Adrenal gland (tissue), 12 donors: ENCODE results near the gene APLP2. TPM values are rescaled to one million over a fixed set of nuclear protein-coding genes. Genes with fewer than 3 reads are reported as not detected.
"Not testable (repeated sequence)": the region's sequence is repeated elsewhere in the genome, so short reads cannot be mapped to it uniquely, and the experiment has no call there.

Experiments used
- DNase-seq, 7 donors: peaks; one replicate each; pipeline ENCODE4 v3.0.0-alpha.2; 2019 to 2020
- H3K27ac ChIP-seq, 5 donors: fragments of 200-600 bp; sonication (generic) in 4 of 5; 1 replicate in 3 of 5; 2 replicates in 2 of 5; pipeline versions ENCODE4 v1.5.1 to v1.8.0; 2016 to 2020; ENCODE audit warnings: mild to moderate bottlenecking in 1 of 5
- H3K27me3 ChIP-seq: fragments of 200-600 bp; 2 replicates; pipeline ENCODE4 v1.8.0; 2021
- H3K36me3 ChIP-seq, 2 donors: fragments of 200-600 bp; replicated peaks in 1 of 2; 1 replicate in 1 of 2; 2 replicates in 1 of 2; pipeline versions ENCODE4 v1.5.1 to v1.8.0; 2018 to 2022
- H3K4me1 ChIP-seq, 2 donors: fragments of 200-600 bp; replicated peaks in 1 of 2; 1 replicate in 1 of 2; 2 replicates in 1 of 2; pipeline versions ENCODE4 v1.5.1 to v1.8.0; 2018 to 2021
- H3K4me3 ChIP-seq, 4 donors: fragments of 200-600 bp; sonication (generic) in 3 of 4; one replicate each; pipeline ENCODE4 v1.5.1; 2016 to 2018
- H3K9me3 ChIP-seq, 3 donors: fragments of 200-600 bp; sonication (generic) in 1 of 3; replicated peaks in 1 of 3; 1 replicate in 2 of 3; 2 replicates in 1 of 3; pipeline versions ENCODE4 v1.5.1 to v1.8.0; 2016 to 2021
- POLR2A ChIP-seq, 2 donors: fragments of 450-650 bp; IDR thresholded peaks; one replicate each; pipeline ENCODE4 v1.6.1; 2017; ENCODE audit warnings: antibody characterized with exemption in 2 of 2, mild to moderate bottlenecking in 2 of 2, moderate library complexity in 1 of 2
- WGBS, 4 donors: extraction: QIAGEN DNeasy Blood & Tissue Kit in 2 of 4; methylation state at CpG; one replicate each; pipeline versions ENCODE4 v1.1.5 to v1.1.7; 2013 to 2017; 5-methylcytosine and 5-hydroxymethylcytosine counted together
- intact Hi-C, 2 donors: fragments of 100-400 bp; cut with DNase I; formaldehyde crosslinking; loops; one replicate each; pipeline versions ENCODE4 v1.14.1 to v1.15.0; 2022 to 2023
- polyA plus RNA-seq, 3 donors: library from polyadenylated mRNA; stranded (reverse); fragments of 200-250 nt in 2 of 3; fragments of 350-450 nt in 1 of 3; fragmentation: Illumina TruSeq in 1 of 3; extraction: RNeasy Lipid Tissue Mini Kit (QIAGEN cat#74804) in 1 of 3; gene quantifications; one replicate each; pipeline ENCODE4 v1.2.3, GENCODE V29; 2013 to 2014
- total RNA-seq, 9 donors: library from RNA; depleted of rRNA in 4 of 9; stranded (reverse); fragments of >200 nt in 4 of 9; fragments of 120-200 nt in 1 of 9; fragmentation: NEBNext Ultra II Directional in 1 of 9; extraction: Animal tissue kit (Norgen Biotek cat#: 25700) in 1 of 9; gene quantifications; one replicate each; pipeline versions ENCODE4 v1.1.0 to v1.2.4, GENCODE V29; 2013 to 2023
- TF ChIP-seq, protein P1 (sequence below), 6 experiments: fragments of 450-650 bp in 4 of 6; fragments of 200-600 bp in 2 of 6; sonication (generic) in 1 of 6; IDR thresholded peaks; 1 replicate in 5 of 6; 2 replicates in 1 of 6; pipeline versions ENCODE4 v1.5.1 to v1.8.0; 2016 to 2021; ENCODE audit warnings: antibody characterized with exemption in 6 of 6, mild to moderate bottlenecking in 2 of 6, moderate library complexity in 1 of 6
- donor health status: healthy with polysubstance abuse.
- donor health status: Bipolar disorder and iron deficiency.
- donor health status: DM: yes; HTN: yes; CAD: no.
- donor health status: DM: no; HTN: no; CAD: no.
- donor health status: DM: no; HTN: no; CAD: no.
- donor health status: DM: yes; HTN: yes; CAD: no.

APLP2 gene
- total and polyA plus RNA-seq, 12 donors, result 85.0 to 374 (median 273) TPM

DNA sequence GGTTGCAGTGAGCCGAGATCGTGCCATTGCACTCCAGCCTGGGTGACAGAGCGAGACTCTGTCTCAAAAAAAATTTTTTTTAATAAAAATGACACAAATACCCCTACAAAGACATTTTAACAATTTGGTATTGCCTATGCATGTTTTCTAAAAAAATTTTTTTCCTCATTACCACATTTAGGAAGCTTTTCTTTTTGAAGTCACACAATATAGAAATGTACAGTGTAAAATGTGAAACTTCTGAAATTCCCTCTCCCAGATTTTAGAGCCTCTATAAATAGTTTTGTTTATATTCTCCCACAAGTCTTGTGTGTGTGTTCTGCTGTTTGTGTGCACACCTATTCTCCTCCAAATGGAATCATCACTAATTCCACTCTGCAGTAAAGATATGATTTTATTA is 97.5 kb downstream of the APLP2 start:
- TF ChIP-seq, protein P1, sequence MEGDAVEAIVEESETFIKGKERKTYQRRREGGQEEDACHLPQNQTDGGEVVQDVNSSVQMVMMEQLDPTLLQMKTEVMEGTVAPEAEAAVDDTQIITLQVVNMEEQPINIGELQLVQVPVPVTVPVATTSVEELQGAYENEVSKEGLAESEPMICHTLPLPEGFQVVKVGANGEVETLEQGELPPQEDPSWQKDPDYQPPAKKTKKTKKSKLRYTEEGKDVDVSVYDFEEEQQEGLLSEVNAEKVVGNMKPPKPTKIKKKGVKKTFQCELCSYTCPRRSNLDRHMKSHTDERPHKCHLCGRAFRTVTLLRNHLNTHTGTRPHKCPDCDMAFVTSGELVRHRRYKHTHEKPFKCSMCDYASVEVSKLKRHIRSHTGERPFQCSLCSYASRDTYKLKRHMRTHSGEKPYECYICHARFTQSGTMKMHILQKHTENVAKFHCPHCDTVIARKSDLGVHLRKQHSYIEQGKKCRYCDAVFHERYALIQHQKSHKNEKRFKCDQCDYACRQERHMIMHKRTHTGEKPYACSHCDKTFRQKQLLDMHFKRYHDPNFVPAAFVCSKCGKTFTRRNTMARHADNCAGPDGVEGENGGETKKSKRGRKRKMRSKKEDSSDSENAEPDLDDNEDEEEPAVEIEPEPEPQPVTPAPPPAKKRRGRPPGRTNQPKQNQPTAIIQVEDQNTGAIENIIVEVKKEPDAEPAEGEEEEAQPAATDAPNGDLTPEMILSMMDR (IDR thresholded peaks at IDR 0.05), result no peak
- TF ChIP-seq POLR2A (IDR thresholded peaks at IDR 0.05), result no peak
- 69 to 98% (median 95%) methylated on average over 3 of the region's 3 CpGs for WGBS, 4 donors
- no peak for DNase-seq

GRCh38 chr11:130168105-130168504 is 98.4 kb downstream of the APLP2 start:
- 86 to 92% (median 87%) methylated on average over 7 of the region's 7 CpGs for WGBS, 4 donors
- Histone ChIP-seq H3K36me3 (no peaks in the 10 kb centered on the region), H3K27ac (no peak overlapping the region), H3K9me3 (no peaks in the 10 kb centered on the region), H3K4me3 (no peak overlapping the region), H3K4me1 (peaks cover 0 to 3% of the 10 kb centered on the region in 2 donors), H3K27me3 (no peaks in the 10 kb centered on the region)
- TF ChIP-seq POLR2A (IDR thresholded peaks at IDR 0.05), result no peak
- TF ChIP-seq, protein P1 (IDR thresholded peaks at IDR 0.05), result no peak
- no peak for DNase-seq
- intact Hi-C loops, result no loop called here

More for the DNA sequence above, 97.5 kb downstream of the APLP2 start:
- H3K9me3 ChIP-seq, result no peaks in the 10 kb centered on the region
- intact Hi-C loops, result no loop called here
- peak overlapping the region in 4 of 5 donors; percentile 30 to 83 (median 47) for H3K27ac ChIP-seq
- peaks cover 3% of the 10 kb centered on the region for H3K27me3 ChIP-seq
- no peak overlapping the region for H3K4me3 ChIP-seq
- no peaks in the 10 kb centered on the region for H3K36me3 ChIP-seq
- peaks cover 0 to 3% of the 10 kb centered on the region in 2 donors for H3K4me1 ChIP-seq

DNA sequence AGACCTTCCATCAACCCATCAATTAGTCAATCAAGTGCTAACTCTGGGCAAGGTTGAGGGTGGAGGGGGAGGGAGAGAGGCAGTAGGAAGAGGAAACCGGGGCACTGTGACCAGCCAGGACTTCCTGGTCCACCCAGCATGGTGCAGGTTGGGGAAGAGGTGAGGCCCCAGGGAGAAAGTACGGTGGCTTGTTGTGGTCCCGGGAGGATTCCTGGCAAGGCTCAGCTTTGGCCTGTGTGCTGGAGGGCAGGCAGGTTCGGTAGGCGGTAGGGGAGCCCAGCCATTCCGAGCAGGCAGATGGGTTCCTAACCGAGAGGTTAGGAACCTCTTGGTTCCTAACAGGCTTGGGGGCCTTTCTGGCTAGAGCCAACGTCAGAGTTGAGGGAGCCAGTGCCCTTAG is 100.7 kb downstream of the APLP2 start:
- WGBS, 4 donors, result 75 to 84% (median 78%) methylated on average over 7 to 8 of the region's 8 CpGs
- no peak for DNase-seq
- no peaks in the 10 kb centered on the region for H3K9me3 ChIP-seq
- no peak overlapping the region for H3K27ac ChIP-seq
- no peaks in the 10 kb centered on the region for H3K36me3 ChIP-seq
- intact Hi-C loops, result no loop called here
- H3K4me3 ChIP-seq, result no peak overlapping the region
- no peaks in the 10 kb centered on the region for H3K27me3 ChIP-seq
- peaks cover 0 to 3% of the 10 kb centered on the region in 2 donors for H3K4me1 ChIP-seq
- TF ChIP-seq, protein P1 (IDR thresholded peaks at IDR 0.05), result no peak
- TF ChIP-seq POLR2A (IDR thresholded peaks at IDR 0.05), result no peak

- intact Hi-C loops, result no loop called here
- Histone ChIP-seq H3K27ac (no peak overlapping the region), H3K4me1 (no peaks in the 10 kb centered on the region), H3K4me3 (no peak overlapping the region), H3K9me3 (no peaks in the 10 kb centered on the region), H3K36me3 (no peaks in the 10 kb centered on the region), H3K27me3 (no peaks in the 10 kb centered on the region)
- no peak for DNase-seq
- TF ChIP-seq, protein P1 (IDR thresholded peaks at IDR 0.05), result no peak
- TF ChIP-seq POLR2A (IDR thresholded peaks at IDR 0.05), result no peak
- 32 to 44% (median 39%) methylated on average over 5 of the region's 5 CpGs for WGBS, 4 donors
Observed at GRCh38 chr11:130171534-130171933, 101.8 kb downstream of the APLP2 start.

DNA sequence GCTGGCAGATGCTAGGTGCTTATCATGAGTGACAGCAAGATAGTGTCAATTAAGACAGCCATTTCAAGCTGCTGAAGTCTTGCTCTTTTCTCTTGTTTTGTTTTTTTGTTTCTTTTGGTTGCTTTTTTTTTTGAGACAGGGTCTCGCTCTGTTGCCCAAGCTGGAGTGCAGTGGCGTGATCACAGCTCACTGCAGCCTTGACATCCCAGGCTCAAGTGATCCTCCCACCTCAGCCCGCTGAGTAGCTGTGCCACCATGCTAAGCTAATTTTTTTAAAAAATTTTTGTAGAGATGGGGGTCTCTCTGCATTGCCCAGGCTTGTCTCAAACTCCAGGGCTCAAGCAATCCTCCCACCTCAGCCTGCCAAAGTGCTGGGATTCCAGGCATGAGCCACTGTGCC is 102.3 kb downstream of the APLP2 start:
- H3K27ac ChIP-seq, H3K27me3 ChIP-seq, DNase-seq, H3K36me3 ChIP-seq, H3K9me3 ChIP-seq, H3K4me3 ChIP-seq, intact Hi-C loops, H3K4me1 ChIP-seq: not testable (repeated sequence)
- WGBS, 4 donors, result 70 to 81% (median 77%) methylated on average over 3 of the region's 3 CpGs
